Measurements from ENCODE around the gene CRYBB3. TPM values are rescaled to one million over a fixed set of nuclear protein-coding genes. Genes with fewer than 3 reads are reported as not detected.

The CRYBB3 gene
- total RNA-seq (0.09 TPM), polyA plus RNA-seq (1.2 TPM)
- long read RNA-seq, donor 1 = 0 reads
- long read RNA-seq, donor 2 = 0 reads
- long read RNA-seq, donor 3 = 0 reads
- long read RNA-seq, donor 4 = 0 reads
- long read RNA-seq, donor 5, partial matches to known transcripts = 0 of 1 reads
- long read RNA-seq, donor 5, other reads (novel, unspliced or antisense) = 0 of 1 reads
- long read RNA-seq, donor 6 = 0 reads
- long read RNA-seq, donor 7 = 0 reads
- long read RNA-seq, donor 8 = 0 reads
- long read RNA-seq, donor 9 = 0 reads
- long read RNA-seq, donor 10 = 0 reads

- Histone ChIP-seq H3K4me3 (ENCODE audit: low read length in 2 of 2) (no peak within 1 kb of the TSS), H3K36me3 (ENCODE audit: control insufficient read depth in 2 of 2, insufficient read depth in 2 of 2, low read length in 1 of 2) (peaks cover 0 to 7% of the 10 kb centered on the region in 2 donors), H3K4me1 (ENCODE audit: control insufficient read depth in 2 of 2, insufficient read depth in 2 of 2, low read length in 2 of 2) (no peaks in the 10 kb centered on the region), H3K9me3 (ENCODE audit: control insufficient read depth in 2 of 2, insufficient read depth in 1 of 2, low read length in 1 of 2) (no peaks in the 10 kb centered on the region), H3K27me3 (ENCODE audit: control insufficient read depth in 2 of 2, insufficient read depth in 1 of 2, low read length in 1 of 2) (no peaks in the 10 kb centered on the region), H3K27ac (ENCODE audit: low read depth in 1 of 2, low read length in 1 of 2) (no peak within 1 kb of the TSS)
- DNase-seq (ENCODE audit: low read depth in 6 of 9, low spot score in 9 of 9) = no peak
- 90% methylated on average over 17 of the region's 17 CpGs for WGBS
Observed at GRCh38 chr22:25199731-25200520, at the start of gene CRYBB3. Gene CRYBB3, plus strand, starts transcription at chr22:25199858. Its CDS starts 1,539 bp downstream, at chr22:25201397.

- H3K4me1 ChIP-seq (ENCODE audit: control insufficient read depth in 2 of 2, insufficient read depth in 2 of 2, low read length in 2 of 2) = no peaks in the 10 kb centered on the region
- H3K27me3 ChIP-seq (ENCODE audit: control insufficient read depth in 2 of 2, insufficient read depth in 1 of 2, low read length in 1 of 2) = no peaks in the 10 kb centered on the region
- no peak for DNase-seq (ENCODE audit: low read depth in 6 of 9, low spot score in 9 of 9)
- no peak overlapping the region for H3K4me3 ChIP-seq (ENCODE audit: low read length in 2 of 2)
- 92% methylated on average over 8 of the region's 8 CpGs for WGBS
- H3K27ac ChIP-seq (ENCODE audit: low read depth in 1 of 2, low read length in 1 of 2) = no peak overlapping the region
- no peaks in the 10 kb centered on the region for H3K36me3 ChIP-seq (ENCODE audit: control insufficient read depth in 2 of 2, insufficient read depth in 2 of 2, low read length in 1 of 2)
- H3K9me3 ChIP-seq (ENCODE audit: control insufficient read depth in 2 of 2, insufficient read depth in 1 of 2, low read length in 1 of 2) = no peaks in the 10 kb centered on the region
Observed at GRCh38 chr22:25153961-25154666, 45.5 kb upstream of the CRYBB3 start.

- DNase-seq (ENCODE audit: low read depth in 6 of 9, low spot score in 9 of 9) = no peak
- no peaks in the 10 kb centered on the region for H3K27me3 ChIP-seq (ENCODE audit: control insufficient read depth in 2 of 2, insufficient read depth in 1 of 2, low read length in 1 of 2)
- no peaks in the 10 kb centered on the region for H3K9me3 ChIP-seq (ENCODE audit: control insufficient read depth in 2 of 2, insufficient read depth in 1 of 2, low read length in 1 of 2)
- no peak overlapping the region for H3K4me3 ChIP-seq (ENCODE audit: low read length in 2 of 2)
- no peaks in the 10 kb centered on the region for H3K36me3 ChIP-seq (ENCODE audit: control insufficient read depth in 2 of 2, insufficient read depth in 2 of 2, low read length in 1 of 2)
- peak overlapping the region in 1 of 2 donors; percentile 3 for H3K27ac ChIP-seq (ENCODE audit: low read depth in 1 of 2, low read length in 1 of 2)
- WGBS = 92% methylated on average over 2 of the region's 2 CpGs
- no peaks in the 10 kb centered on the region for H3K4me1 ChIP-seq (ENCODE audit: control insufficient read depth in 2 of 2, insufficient read depth in 2 of 2, low read length in 2 of 2)
Observed at GRCh38 chr22:25154667-25154999, 45.0 kb upstream of the CRYBB3 start.

- Histone ChIP-seq H3K27ac (ENCODE audit: low read depth in 1 of 2, low read length in 1 of 2) (no peak overlapping the region), H3K4me1 (ENCODE audit: control insufficient read depth in 2 of 2, insufficient read depth in 2 of 2, low read length in 2 of 2) (no peaks in the 10 kb centered on the region), H3K4me3 (ENCODE audit: low read length in 2 of 2) (no peak overlapping the region), H3K9me3 (ENCODE audit: control insufficient read depth in 2 of 2, insufficient read depth in 1 of 2, low read length in 1 of 2) (no peaks in the 10 kb centered on the region), H3K36me3 (ENCODE audit: control insufficient read depth in 2 of 2, insufficient read depth in 2 of 2, low read length in 1 of 2) (no peaks in the 10 kb centered on the region), H3K27me3 (ENCODE audit: control insufficient read depth in 2 of 2, insufficient read depth in 1 of 2, low read length in 1 of 2) (no peaks in the 10 kb centered on the region)
- 95% methylated on average over 4 of the region's 4 CpGs for WGBS
- DNase-seq (ENCODE audit: low read depth in 6 of 9, low spot score in 9 of 9) = no peak
Observed at GRCh38 chr22:25156736-25157135, 42.9 kb upstream of the CRYBB3 start.

- 79% methylated on average over 10 of the region's 10 CpGs for WGBS
- no peaks in the 10 kb centered on the region for H3K27me3 ChIP-seq (ENCODE audit: control insufficient read depth in 2 of 2, insufficient read depth in 1 of 2, low read length in 1 of 2)
- no peaks in the 10 kb centered on the region for H3K36me3 ChIP-seq (ENCODE audit: control insufficient read depth in 2 of 2, insufficient read depth in 2 of 2, low read length in 1 of 2)
- DNase-seq (ENCODE audit: low read depth in 6 of 9, low spot score in 9 of 9) = no peak
- no peaks in the 10 kb centered on the region for H3K4me1 ChIP-seq (ENCODE audit: control insufficient read depth in 2 of 2, insufficient read depth in 2 of 2, low read length in 2 of 2)
- no peak overlapping the region for H3K4me3 ChIP-seq (ENCODE audit: low read length in 2 of 2)
- H3K27ac ChIP-seq (ENCODE audit: low read depth in 1 of 2, low read length in 1 of 2) = no peak overlapping the region
- no peaks in the 10 kb centered on the region for H3K9me3 ChIP-seq (ENCODE audit: control insufficient read depth in 2 of 2, insufficient read depth in 1 of 2, low read length in 1 of 2)
Observed at GRCh38 chr22:25159028-25159427, 40.6 kb upstream of the CRYBB3 start.

GRCh38 chr22:25160120-25160996 is 39.3 kb upstream of the CRYBB3 start:
- 93% methylated on average over 11 of the region's 11 CpGs for WGBS
- H3K4me1 ChIP-seq (ENCODE audit: control insufficient read depth in 2 of 2, insufficient read depth in 2 of 2, low read length in 2 of 2) = no peaks in the 10 kb centered on the region
- no peaks in the 10 kb centered on the region for H3K9me3 ChIP-seq (ENCODE audit: control insufficient read depth in 2 of 2, insufficient read depth in 1 of 2, low read length in 1 of 2)
- no peaks in the 10 kb centered on the region for H3K36me3 ChIP-seq (ENCODE audit: control insufficient read depth in 2 of 2, insufficient read depth in 2 of 2, low read length in 1 of 2)
- no peak overlapping the region for H3K4me3 ChIP-seq (ENCODE audit: low read length in 2 of 2)
- H3K27ac ChIP-seq (ENCODE audit: low read depth in 1 of 2, low read length in 1 of 2) = no peak overlapping the region
- H3K27me3 ChIP-seq (ENCODE audit: control insufficient read depth in 2 of 2, insufficient read depth in 1 of 2, low read length in 1 of 2) = no peaks in the 10 kb centered on the region
- DNase-seq (ENCODE audit: low read depth in 6 of 9, low spot score in 9 of 9) = no peak

- no peaks in the 10 kb centered on the region for H3K4me1 ChIP-seq (ENCODE audit: control insufficient read depth in 2 of 2, insufficient read depth in 2 of 2, low read length in 2 of 2)
- no peak overlapping the region for H3K27ac ChIP-seq (ENCODE audit: low read depth in 1 of 2, low read length in 1 of 2)
- H3K4me3 ChIP-seq (ENCODE audit: low read length in 2 of 2) = no peak overlapping the region
- H3K9me3 ChIP-seq (ENCODE audit: control insufficient read depth in 2 of 2, insufficient read depth in 1 of 2, low read length in 1 of 2) = no peaks in the 10 kb centered on the region
- H3K27me3 ChIP-seq (ENCODE audit: control insufficient read depth in 2 of 2, insufficient read depth in 1 of 2, low read length in 1 of 2) = no peaks in the 10 kb centered on the region
- H3K36me3 ChIP-seq (ENCODE audit: control insufficient read depth in 2 of 2, insufficient read depth in 2 of 2, low read length in 1 of 2) = no peaks in the 10 kb centered on the region
- WGBS = 88% methylated on average over 14 of the region's 14 CpGs
- DNase-seq (ENCODE audit: low read depth in 6 of 9, low spot score in 9 of 9) = no peak
Observed at GRCh38 chr22:25161017-25161915, 38.4 kb upstream of the CRYBB3 start.

GRCh38 chr22:25161916-25162530 is 37.6 kb upstream of the CRYBB3 start:
- no peaks in the 10 kb centered on the region for H3K4me1 ChIP-seq (ENCODE audit: control insufficient read depth in 2 of 2, insufficient read depth in 2 of 2, low read length in 2 of 2)
- H3K27me3 ChIP-seq (ENCODE audit: control insufficient read depth in 2 of 2, insufficient read depth in 1 of 2, low read length in 1 of 2) = no peaks in the 10 kb centered on the region
- no peak overlapping the region for H3K4me3 ChIP-seq (ENCODE audit: low read length in 2 of 2)
- H3K36me3 ChIP-seq (ENCODE audit: control insufficient read depth in 2 of 2, insufficient read depth in 2 of 2, low read length in 1 of 2) = no peaks in the 10 kb centered on the region
- DNase-seq (ENCODE audit: low read depth in 6 of 9, low spot score in 9 of 9) = no peak
- H3K9me3 ChIP-seq (ENCODE audit: control insufficient read depth in 2 of 2, insufficient read depth in 1 of 2, low read length in 1 of 2) = no peaks in the 10 kb centered on the region
- WGBS = 93% methylated on average over 6 of the region's 6 CpGs
- no peak overlapping the region for H3K27ac ChIP-seq (ENCODE audit: low read depth in 1 of 2, low read length in 1 of 2)
